Measurements from ENCODE around the gene SORCS2. TPM values are rescaled to one million over a fixed set of nuclear protein-coding genes. Genes with fewer than 3 reads are reported as not detected.

The SORCS2 gene
- total and polyA plus RNA-seq, 2 experiments from 2014 or later, result 0.92 to 6.9 TPM

- TF ChIP-seq CTCF (IDR thresholded peaks at IDR 0.05; ENCODE audit: low read depth, low read length), result no peak
- H3K4me1 ChIP-seq (ENCODE audit: low read depth), result no peaks in the 10 kb centered on the region
Measured at GRCh38 chr4:7286798-7287197, 94.5 kb downstream of the SORCS2 start.

GRCh38 chr4:7287274-7287917 lies 95.1 kb downstream of the SORCS2 start:
- Histone ChIP-seq H3K9me3 (ENCODE audit: low read depth) (no peaks in the 10 kb centered on the region), H3K4me3 (no peak overlapping the region), H3K4me1 (ENCODE audit: low read depth) (no peaks in the 10 kb centered on the region), H3K27me3 (no peaks in the 10 kb centered on the region), H3K36me3 (no peaks in the 10 kb centered on the region), H3K27ac (no peak overlapping the region)
- no peak for DNase-seq (ENCODE audit: low read depth in 1 of 2, low spot score in 1 of 2)
- TF ChIP-seq CTCF (IDR thresholded peaks at IDR 0.05; ENCODE audit: low read depth, low read length), result no peak

More at GRCh38 chr4:7286798-7287197, 94.5 kb downstream of the SORCS2 start:
- H3K27ac ChIP-seq, result no peak overlapping the region
- DNase-seq (ENCODE audit: low read depth in 1 of 2, low spot score in 1 of 2), result no peak
- no peaks in the 10 kb centered on the region for H3K9me3 ChIP-seq (ENCODE audit: low read depth)
- no peaks in the 10 kb centered on the region for H3K36me3 ChIP-seq
- no peaks in the 10 kb centered on the region for H3K27me3 ChIP-seq
- no peak overlapping the region for H3K4me3 ChIP-seq

GRCh38 chr4:7287918-7288280 lies 95.6 kb downstream of the SORCS2 start:
- Histone ChIP-seq H3K36me3 (no peaks in the 10 kb centered on the region), H3K4me1 (ENCODE audit: low read depth) (no peaks in the 10 kb centered on the region), H3K27ac (no peak overlapping the region), H3K4me3 (no peak overlapping the region), H3K9me3 (ENCODE audit: low read depth) (no peaks in the 10 kb centered on the region), H3K27me3 (no peaks in the 10 kb centered on the region)
- no peak for DNase-seq (ENCODE audit: low read depth in 1 of 2, low spot score in 1 of 2)
- TF ChIP-seq CTCF (IDR thresholded peaks at IDR 0.05; ENCODE audit: low read depth, low read length), result no peak

GRCh38 chr4:7288751-7289523 lies 96.6 kb downstream of the SORCS2 start:
- H3K9me3 ChIP-seq (ENCODE audit: low read depth), result no peaks in the 10 kb centered on the region
- H3K27ac ChIP-seq, result no peak overlapping the region

GRCh38 chr4:7289589-7289988 lies 97.3 kb downstream of the SORCS2 start:
- no peak overlapping the region for H3K4me3 ChIP-seq
- no peaks in the 10 kb centered on the region for H3K27me3 ChIP-seq
- H3K27ac ChIP-seq, result no peak overlapping the region
- no peaks in the 10 kb centered on the region for H3K36me3 ChIP-seq
- DNase-seq (ENCODE audit: low read depth in 1 of 2, low spot score in 1 of 2), result no peak
- TF ChIP-seq CTCF (IDR thresholded peaks at IDR 0.05; ENCODE audit: low read depth, low read length), result no peak
- H3K9me3 ChIP-seq (ENCODE audit: low read depth), result no peaks in the 10 kb centered on the region
- no peaks in the 10 kb centered on the region for H3K4me1 ChIP-seq (ENCODE audit: low read depth)

More at GRCh38 chr4:7288751-7289523, 96.6 kb downstream of the SORCS2 start:
- DNase-seq (ENCODE audit: low read depth in 1 of 2, low spot score in 1 of 2), result no peak
- H3K4me1 ChIP-seq (ENCODE audit: low read depth), result no peaks in the 10 kb centered on the region
- no peak overlapping the region for H3K4me3 ChIP-seq
- no peaks in the 10 kb centered on the region for H3K36me3 ChIP-seq
- H3K27me3 ChIP-seq, result no peaks in the 10 kb centered on the region
- no peak for TF ChIP-seq CTCF (IDR thresholded peaks at IDR 0.05; ENCODE audit: low read depth, low read length)

All from cardiac muscle cell (in vitro differentiated cells and primary cell).